K562 (cell line): Measurements from ENCODE around the gene GPR75. TPM values are rescaled to one million over a fixed set of nuclear protein-coding genes. Genes with fewer than 3 reads are reported as not detected.

Experiments
- ATAC-seq: fragments of 200-7000 bp; cut with Tn5 transposase; 3 replicates; pipeline ENCODE4 v1.9.1; 2020; ENCODE audit warnings: moderate library complexity
- BruUV-seq: library from RNA; stranded (reverse); fragments of 400-500 nt; replicated peaks from 2 replicates; lab custom pipeline; 2021; lab: Mats Ljungman, UMichigan
- CTCF ChIA-PET: fragments of 300-600 bp; formaldehyde crosslinking; extraction: SDS; loops from one replicate; lab custom pipeline; 2021; ENCODE audit warnings: low intra/inter-chr PET ratio; lab: Yijun Ruan, JAX
- POLR2A ChIA-PET: fragments of 300-600, 350-650 bp; sonication (Branson Sonifier 250); formaldehyde crosslinking; extraction: SDS; loops from one replicate; lab custom pipeline; 2021; ENCODE audit warnings: antibody characterized with exemption, inconsistent platforms; lab: Yijun Ruan, JAX
- DNase-seq, 4 experiments: peaks; one replicate each; pipeline versions ENCODE4 v3.0.0 to v3.0.0-alpha.2; 2011 to 2018; ENCODE audit warnings: low spot score in 3 of 4, mixed read lengths in 3 of 4; ENCODE audit errors: extremely low read depth in 1 of 4
- FAIRE-seq: peaks from 2 replicates; lab custom pipeline; 2011; peaks lifted over from hg19 to GRCh38; lab: Jason Lieb, UNC
- H2AFZ ChIP-seq: 2 replicates; pipeline ENCODE4 v1.6.0; 2011; ENCODE audit warnings: low read depth, low read length, control low read depth, inconsistent platforms
- H3K27ac ChIP-seq: fragments of 200-600 bp; 3 replicates; pipeline ENCODE4 v1.8.0; 2011; ENCODE audit warnings: low read depth, mild to moderate bottlenecking, control low read depth, inconsistent platforms, low read length, moderate library complexity, mixed read lengths; ENCODE audit errors: extremely low read depth
- H3K27me3 ChIP-seq, 2 experiments: fragments of 300-600 bp in 1 of 2; 2 replicates in 1 of 2; 3 replicates in 1 of 2; pipeline versions ENCODE4 v1.6.0 to v1.8.0; 2011; ENCODE audit warnings: inconsistent platforms in 2 of 2, low read length in 2 of 2, mild to moderate bottlenecking in 1 of 2, mixed read lengths in 1 of 2, moderate library complexity in 1 of 2; ENCODE audit not compliant: control insufficient read depth in 2 of 2, insufficient read depth in 2 of 2
- H3K36me3 ChIP-seq: fragments of 300-600 bp; 3 replicates; pipeline ENCODE4 v1.8.0; 2011; ENCODE audit warnings: mild to moderate bottlenecking, low read length, inconsistent platforms; ENCODE audit not compliant: control insufficient read depth, insufficient read depth
- H3K4me1 ChIP-seq, 2 experiments: fragments of 200-600 bp in 1 of 2; replicated peaks in 1 of 2; 2 replicates in 1 of 2; 3 replicates in 1 of 2; pipeline versions ENCODE4 v1.5.1 to v1.8.0; 2011; ENCODE audit warnings: inconsistent platforms in 2 of 2, low read length in 2 of 2, mild to moderate bottlenecking in 1 of 2, mixed read lengths in 1 of 2, moderate library complexity in 1 of 2; ENCODE audit not compliant: control insufficient read depth in 2 of 2, insufficient read depth in 2 of 2
- H3K4me2 ChIP-seq: 2 replicates; pipeline ENCODE4 v1.6.1; 2011; ENCODE audit warnings: low read length, control low read depth, inconsistent platforms, mixed read lengths; ENCODE audit not compliant: insufficient read depth
- H3K4me3 ChIP-seq: fragments of 200-600 bp; sonication (generic), shearing (Covaris generic); 2 replicates; pipeline ENCODE4 v1.5.1; 2016; ENCODE audit warnings: control low read depth, inconsistent platforms
- H3K79me2 ChIP-seq: fragments of 200-600 bp; 3 replicates; pipeline ENCODE4 v1.8.0; 2011; ENCODE audit warnings: low read length, inconsistent platforms; ENCODE audit not compliant: control insufficient read depth, insufficient read depth
- H3K9ac ChIP-seq, 2 experiments: 2 replicates each; pipeline versions ENCODE4 v1.6.0 to v1.6.1; 2011; ENCODE audit warnings: low read depth in 2 of 2, low read length in 2 of 2, control low read depth in 1 of 2, inconsistent platforms in 1 of 2, mild to moderate bottlenecking in 1 of 2, mixed read lengths in 1 of 2; ENCODE audit not compliant: insufficient read depth in 1 of 2
- H3K9me1 ChIP-seq: one replicate; pipeline ENCODE4 v1.6.0; 2011; ENCODE audit warnings: inconsistent platforms, mild to moderate bottlenecking, low read length, moderate library complexity; ENCODE audit not compliant: control insufficient read depth, insufficient read depth
- H3K9me3 ChIP-seq: replicated peaks from 2 replicates; pipeline ENCODE4 v1.5.1; 2011; ENCODE audit warnings: low read depth, low read length, inconsistent platforms; ENCODE audit not compliant: control insufficient read depth, insufficient read depth
- H4K20me1 ChIP-seq: replicated peaks from 2 replicates; pipeline ENCODE4 v1.6.1; 2011; ENCODE audit warnings: low read length, inconsistent platforms, mixed read lengths; ENCODE audit not compliant: control insufficient read depth, insufficient read depth
- E2F1 ChIP-seq: sonication (generic); formaldehyde crosslinking; IDR thresholded peaks from 2 replicates; pipeline ENCODE4 v1.8.1; 2023; ENCODE audit warnings: mild to moderate bottlenecking, missing genetic modification reagents, moderate library complexity
- GTF2F1 ChIP-seq: IDR thresholded peaks from 2 replicates; pipeline ENCODE4 v1.6.1; 2011; ENCODE audit warnings: low read depth, low read length, improper control_type of control experiment
- NFIC ChIP-seq: fragments of 450-650 bp; IDR thresholded peaks from 2 replicates; pipeline ENCODE4 v1.6.1; 2017; ENCODE audit warnings: mild to moderate bottlenecking, inconsistent platforms
- NR3C1 ChIP-seq: sonication (generic); formaldehyde crosslinking; IDR thresholded peaks from 2 replicates; pipeline ENCODE4 v1.8.1; 2022; ENCODE audit warnings: missing genetic modification reagents
- NRF1 ChIP-seq, 2 experiments: fragments of 450-650 bp; IDR thresholded peaks in 1 of 2; conservative IDR thresholded peaks in 1 of 2; 2 replicates each; pipeline ENCODE4 v1.6.1; 2014; ENCODE audit warnings: mild to moderate bottlenecking in 2 of 2
- NUFIP1 ChIP-seq: fragments of 450-650 bp; IDR thresholded peaks from 2 replicates; pipeline ENCODE4 v1.6.1; 2018; ENCODE audit not compliant: partially characterized antibody
- USF1 ChIP-seq: sonication (generic); formaldehyde crosslinking; IDR thresholded peaks from 2 replicates; pipeline ENCODE4 v1.9.0; 2022; ENCODE audit warnings: mild to moderate bottlenecking, missing genetic modification reagents
- ZBTB49 ChIP-seq: sonication (generic); formaldehyde crosslinking; IDR thresholded peaks from 2 replicates; pipeline ENCODE4 v1.8.0; 2022; ENCODE audit warnings: missing genetic modification reagents, mild to moderate bottlenecking, borderline replicate concordance
- ZBTB7A ChIP-seq: IDR thresholded peaks from 2 replicates; pipeline ENCODE4 v1.6.1; 2011; ENCODE audit warnings: low read depth, mild to moderate bottlenecking, low read length, moderate library complexity, borderline replicate concordance; ENCODE audit not compliant: control insufficient read depth
- ZNF280A ChIP-seq: fragments of 450-650 bp; IDR thresholded peaks from 2 replicates; pipeline ENCODE4 v1.6.1; 2018; ENCODE audit warnings: mild to moderate bottlenecking, low read depth; ENCODE audit not compliant: partially characterized antibody
- WGBS: fragments of 100-300 bp; shearing (Covaris generic); methylation state at CpG from one replicate; pipeline ENCODE4 v1.1.6; 2016; ENCODE audit warnings: low coverage, mixed read lengths; ENCODE audit not compliant: insufficient coverage; ENCODE audit errors: missing lambda C conversion rate; 5-methylcytosine and 5-hydroxymethylcytosine counted together
- in situ Hi-C: fragments of 300-500 bp; cut with MboI; formaldehyde crosslinking; loops from 4 replicates; pipeline ENCODE4 v1.15.0; 2018; ENCODE audit warnings: inconsistent platforms, mixed read lengths
- intact Hi-C: fragments of 100-400 bp; cut with micrococcal nuclease; formaldehyde crosslinking; loops from 2 replicates; pipeline ENCODE4 v1.14.2; 2022
- polyA plus RNA-seq, 8 experiments: library from polyadenylated mRNA; depleted of rRNA in 4 of 8; stranded (reverse) in 5 of 8; unstranded in 3 of 8; fragments of >200 nt; fragmentation: Nextera tagmentation in 2 of 8; fragmentation: Illumina TruSeq in 1 of 8; extraction: Ambion mirVana in 2 of 8; extraction: Trizol in 1 of 8; gene quantifications; 2 replicates each; pipeline versions ENCODE4 v1.2.1 to v1.2.3, GENCODE V29; 2011 to 2014; ENCODE audit warnings: inconsistent platforms in 1 of 8, missing spikeins in 1 of 8
- total RNA-seq, 7 experiments: library from RNA; depleted of rRNA in 6 of 7; stranded (reverse); fragments of >200 nt in 6 of 7; fragmentation: Illumina TruSeq in 2 of 7; extraction: Trizol in 2 of 7; gene quantifications; 2 replicates each; pipeline versions ENCODE4 v1.2.1 to v1.2.3, GENCODE V29; 2011 to 2021; ENCODE audit warnings: low replicate concordance in 1 of 7

The GPR75 gene
- total and polyA plus RNA-seq, 9 of the 15 experiments (the other 6 are each of a cell fraction or from before 2014, with no cell fraction given), result 0.10 to 3.9 (median 2.3) TPM

GRCh38 chr2:53867169-53867568, 7.4 kb upstream of the GPR75 start:
- no peak overlapping the region for H3K27ac ChIP-seq
- FAIRE-seq, result no peak
- no peaks in the 10 kb centered on the region for H3K4me1 ChIP-seq
- TF ChIP-seq NR3C1 (no peak), GTF2F1 (no peak), USF1 (CRISPR knock-in tag) (no peak)
- no peaks in the 10 kb centered on the region for H3K9me3 ChIP-seq
- in situ Hi-C loops (no loop called here), intact Hi-C loops (no loop called here)
- ChIA-PET POLR2A (no interaction called here), CTCF (no interaction called here)
- H4K20me1 ChIP-seq, result no peaks in the 10 kb centered on the region
- no peak overlapping the region for H2AFZ ChIP-seq
- ATAC-seq, result no peak
- H3K4me2 ChIP-seq, result no peak overlapping the region
- DNase-seq, result no peak
- H3K27me3 ChIP-seq, result no peaks in the 10 kb centered on the region
- H3K9me1 ChIP-seq, result no peaks in the 10 kb centered on the region
- 89% methylated on average over 3 of the region's 5 CpGs for WGBS
- no peak overlapping the region for H3K4me3 ChIP-seq
- H3K36me3 ChIP-seq, result peaks cover 74% of the 10 kb centered on the region
- H3K79me2 ChIP-seq, result no peaks in the 10 kb centered on the region
- no TSS peak for BruUV-seq
- no peak overlapping the region for H3K9ac ChIP-seq

- POLR2A ChIA-PET, result no interaction called here
- H3K27me3 ChIP-seq, result no peaks in the 10 kb centered on the region
- no peak overlapping the region for H3K27ac ChIP-seq
- no TSS peak for BruUV-seq
- CTCF ChIA-PET, result no interaction called here
- H3K36me3 ChIP-seq, result peaks cover 77% of the 10 kb centered on the region
- 89% methylated on average over 5 of the region's 5 CpGs for WGBS
- H2AFZ ChIP-seq, result no peak overlapping the region
- DNase-seq (no peak), FAIRE-seq (no peak), ATAC-seq (no peak)
- no peak overlapping the region for H3K4me3 ChIP-seq
- no peak overlapping the region for H3K9ac ChIP-seq
- H3K9me1 ChIP-seq, result no peaks in the 10 kb centered on the region
- H3K4me1 ChIP-seq, result no peaks in the 10 kb centered on the region
- no peak overlapping the region for H3K4me2 ChIP-seq
- no peaks in the 10 kb centered on the region for H3K79me2 ChIP-seq
- H4K20me1 ChIP-seq, result no peaks in the 10 kb centered on the region
- in situ Hi-C loops (no loop called here), intact Hi-C loops (no loop called here)
- no peaks in the 10 kb centered on the region for H3K9me3 ChIP-seq
- TF ChIP-seq NFIC (no peak), NUFIP1 (no peak), ZBTB7A (no peak), NRF1 (conservative IDR thresholded peaks at IDR 0.05 in 1 of 2, IDR thresholded peaks at IDR 0.05 in 1 of 2) (no peak), E2F1 (no peak), ZNF280A (no peak), ZBTB49 (CRISPR knock-in tag) (no peak)
These were observed 6.2 kb upstream of the GPR75 start for GRCh38 chr2:53865962-53866361.
